K562 (cell line): Measurements from ENCODE around the gene SLC4A2. TPM values are rescaled to one million over a fixed set of nuclear protein-coding genes. Genes with fewer than 3 reads are reported as not detected.

Experiments used
- C11orf30 ChIP-seq: fragments of 450-650 bp; IDR thresholded peaks from 2 replicates; pipeline ENCODE4 v1.6.1; 2016; ENCODE audit warnings: low read depth, mild to moderate bottlenecking
- CBFA2T3 ChIP-seq: fragments of 450-650 bp; IDR thresholded peaks from 2 replicates; pipeline ENCODE4 v1.6.1; 2017
- FIP1L1 ChIP-seq: fragments of 200-400 bp; formaldehyde crosslinking; IDR thresholded peaks from 2 replicates; pipeline ENCODE4 v1.6.1; 2018; ENCODE audit warnings: mild to moderate bottlenecking, low read depth, low read length; ENCODE audit not compliant: poor library complexity, severe bottlenecking
- GATA2 ChIP-seq: sonication (generic); formaldehyde crosslinking; IDR thresholded peaks from 2 replicates; pipeline ENCODE4 v1.4.0; 2020; ENCODE audit warnings: mild to moderate bottlenecking, missing genetic modification reagents
- HSF4 ChIP-seq: fragments of 250-450 bp; sonication (Bioruptor Pico); IDR thresholded peaks from 2 replicates; pipeline ENCODE4 v2.1.2; 2022; ENCODE audit warnings: mild to moderate bottlenecking, moderate library complexity, borderline replicate concordance
- MCM7 ChIP-seq, 2 experiments: fragments of 450-650 bp; IDR thresholded peaks; 2 replicates each; pipeline ENCODE4 v1.6.1; 2016 to 2018
- NCOR1 ChIP-seq: fragments of 450-650 bp; IDR thresholded peaks from 2 replicates; pipeline ENCODE4 v1.6.1; 2016; ENCODE audit warnings: mild to moderate bottlenecking, moderate library complexity
- RAD21 ChIP-seq, 2 experiments: fragments of 250-450 bp in 1 of 2; fragments of 450-650 bp in 1 of 2; sonication (Bioruptor Pico) in 1 of 2; formaldehyde crosslinking in 1 of 2; IDR thresholded peaks in 1 of 2; conservative IDR thresholded peaks in 1 of 2; 2 replicates each; pipeline versions ENCODE4 v1.4.0 to v1.8.0; 2020 to 2022; ENCODE audit warnings: mild to moderate bottlenecking in 2 of 2, moderate library complexity in 1 of 2
- RNF2 ChIP-seq: sonication (generic); IDR thresholded peaks from 2 replicates; pipeline ENCODE4 v1.6.1; 2016
- SAFB2 ChIP-seq: fragments of 200-400 bp; formaldehyde crosslinking; IDR thresholded peaks from 2 replicates; pipeline ENCODE4 v1.6.1; 2018; ENCODE audit warnings: borderline replicate concordance, low read length, low read depth, moderate library complexity; ENCODE audit not compliant: severe bottlenecking
- YBX1 ChIP-seq: fragments of 450-650 bp; IDR thresholded peaks from 2 replicates; pipeline ENCODE4 v1.7.1; 2016; ENCODE audit warnings: mild to moderate bottlenecking
- ZBED1 ChIP-seq: IDR thresholded peaks from 2 replicates; pipeline ENCODE4 v1.6.1; 2014
- ZNF316 ChIP-seq: fragments of 450-650 bp; IDR thresholded peaks from 2 replicates; pipeline ENCODE4 v1.6.1; 2016
- polyA plus RNA-seq, 8 experiments: library from polyadenylated mRNA; depleted of rRNA in 4 of 8; stranded (reverse) in 5 of 8; unstranded in 3 of 8; fragments of >200 nt; fragmentation: Nextera tagmentation in 2 of 8; fragmentation: Illumina TruSeq in 1 of 8; extraction: Ambion mirVana in 2 of 8; extraction: Trizol in 1 of 8; gene quantifications; 2 replicates each; pipeline versions ENCODE4 v1.2.1 to v1.2.3, GENCODE V29; 2011 to 2014; ENCODE audit warnings: inconsistent platforms in 1 of 8, missing spikeins in 1 of 8
- total RNA-seq, 7 experiments: library from RNA; depleted of rRNA in 6 of 7; stranded (reverse); fragments of >200 nt in 6 of 7; fragmentation: Illumina TruSeq in 2 of 7; extraction: Trizol in 2 of 7; gene quantifications; 2 replicates each; pipeline versions ENCODE4 v1.2.1 to v1.2.3, GENCODE V29; 2011 to 2021; ENCODE audit warnings: low replicate concordance in 1 of 7
- TF ChIP-seq, protein P1 (sequence below): sonication (generic); formaldehyde crosslinking; IDR thresholded peaks from 2 replicates; pipeline ENCODE4 v1.8.0; 2022; ENCODE audit warnings: missing genetic modification reagents, mild to moderate bottlenecking, moderate library complexity, borderline replicate concordance
- TF ChIP-seq, protein P2 (sequence below), 2 experiments: fragments of 450-650 bp in 1 of 2; sonication (generic) in 1 of 2; formaldehyde crosslinking in 1 of 2; IDR thresholded peaks in 1 of 2; conservative IDR thresholded peaks in 1 of 2; 2 replicates each; pipeline versions ENCODE4 v1.6.1 to v1.8.1; 2016 to 2023; ENCODE audit warnings: mild to moderate bottlenecking in 2 of 2, moderate library complexity in 2 of 2, inconsistent platforms in 1 of 2, missing genetic modification reagents in 1 of 2
- TF ChIP-seq, protein P3 (sequence below): fragments of 450-650 bp; IDR thresholded peaks from 2 replicates; pipeline ENCODE4 v1.6.1; 2016; ENCODE audit warnings: antibody characterized with exemption
- TF ChIP-seq, protein P4 (sequence below): sonication (generic); formaldehyde crosslinking; IDR thresholded peaks from 2 replicates; pipeline ENCODE4 v1.8.1; 2023; ENCODE audit warnings: mild to moderate bottlenecking, missing genetic modification reagents

Gene SLC4A2
- total and polyA plus RNA-seq, 9 of the 15 experiments (the other 6 are each of a cell fraction or from before 2014, with no cell fraction given) = 11.4 to 375 (median 130) TPM

DNA sequence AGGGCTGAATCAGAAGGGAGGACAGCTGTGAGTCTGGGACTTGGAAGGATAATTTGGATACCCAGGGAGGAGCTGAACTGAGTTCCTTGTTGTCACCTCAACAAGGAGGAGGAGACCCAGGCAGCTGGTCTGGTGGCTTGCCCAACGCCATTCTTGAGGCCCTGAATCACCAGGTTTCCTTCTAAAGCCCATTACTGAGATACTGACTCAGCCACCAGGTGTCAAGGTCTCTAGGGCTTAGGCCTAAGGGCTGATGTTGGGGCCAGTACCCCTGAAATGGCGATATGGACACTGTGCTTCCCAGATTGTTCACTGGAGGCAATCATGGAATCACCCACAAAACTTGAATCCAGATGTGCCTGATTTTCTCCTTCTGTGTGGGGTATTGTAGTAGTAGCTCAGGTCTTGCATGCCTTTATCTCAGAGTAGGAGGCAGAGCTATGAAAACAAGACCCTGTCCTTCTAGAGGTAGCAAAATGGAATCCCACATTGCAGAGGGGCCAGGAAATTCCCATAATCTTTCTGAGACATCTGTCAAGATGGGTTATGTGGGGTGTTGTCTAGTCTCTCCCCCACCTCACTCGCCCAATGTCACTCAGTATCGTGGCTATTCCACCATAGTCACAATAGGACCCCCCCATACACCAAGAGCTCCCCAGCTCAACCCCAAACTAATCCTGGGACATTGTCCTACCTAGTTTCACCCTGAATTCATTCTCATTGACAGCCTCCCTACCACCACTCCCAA lies 33.3 kb upstream of the SLC4A2 start (continued):
- TF ChIP-seq, protein P1, sequence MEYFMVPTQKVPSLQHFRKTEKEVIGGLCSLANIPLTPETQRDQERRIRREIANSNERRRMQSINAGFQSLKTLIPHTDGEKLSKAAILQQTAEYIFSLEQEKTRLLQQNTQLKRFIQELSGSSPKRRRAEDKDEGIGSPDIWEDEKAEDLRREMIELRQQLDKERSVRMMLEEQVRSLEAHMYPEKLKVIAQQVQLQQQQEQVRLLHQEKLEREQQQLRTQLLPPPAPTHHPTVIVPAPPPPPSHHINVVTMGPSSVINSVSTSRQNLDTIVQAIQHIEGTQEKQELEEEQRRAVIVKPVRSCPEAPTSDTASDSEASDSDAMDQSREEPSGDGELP = peak; percentile 36; the same call in 1 of the 2 replicates
- TF ChIP-seq RAD21 (CRISPR knock-in tag; conservative IDR thresholded peaks at IDR 0.05 in 1 of 2, IDR thresholded peaks at IDR 0.05 in 1 of 2) (no peak), ZNF316 (peak; percentile 95), HSF4 (CRISPR knock-in tag) (peak; percentile 17; the same call in 1 of the 2 replicates), GATA2 (CRISPR knock-in tag) (no peak), SAFB2 (no peak), FIP1L1 (no peak), YBX1 (no peak), ZBED1 (0 out of 2 replicates have a peak, but pooled peaks have one; percentile 68), CBFA2T3 (peak; percentile 70), MCM7 (IDR thresholded peaks at IDR 0.05) (no peak), NCOR1 (peak; percentile 13; the same call in 1 of the 2 replicates), C11orf30 (peak; percentile 92), RNF2 (no peak)
- TF ChIP-seq, protein P2, sequence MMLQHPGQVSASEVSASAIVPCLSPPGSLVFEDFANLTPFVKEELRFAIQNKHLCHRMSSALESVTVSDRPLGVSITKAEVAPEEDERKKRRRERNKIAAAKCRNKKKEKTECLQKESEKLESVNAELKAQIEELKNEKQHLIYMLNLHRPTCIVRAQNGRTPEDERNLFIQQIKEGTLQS (IDR thresholded peaks at IDR 0.05) = peak; percentile 43; the same call in 1 of the 2 replicates
- TF ChIP-seq, protein P2 (CRISPR knock-in tag; conservative IDR thresholded peaks at IDR 0.05) = no peak
- TF ChIP-seq, protein P3, sequence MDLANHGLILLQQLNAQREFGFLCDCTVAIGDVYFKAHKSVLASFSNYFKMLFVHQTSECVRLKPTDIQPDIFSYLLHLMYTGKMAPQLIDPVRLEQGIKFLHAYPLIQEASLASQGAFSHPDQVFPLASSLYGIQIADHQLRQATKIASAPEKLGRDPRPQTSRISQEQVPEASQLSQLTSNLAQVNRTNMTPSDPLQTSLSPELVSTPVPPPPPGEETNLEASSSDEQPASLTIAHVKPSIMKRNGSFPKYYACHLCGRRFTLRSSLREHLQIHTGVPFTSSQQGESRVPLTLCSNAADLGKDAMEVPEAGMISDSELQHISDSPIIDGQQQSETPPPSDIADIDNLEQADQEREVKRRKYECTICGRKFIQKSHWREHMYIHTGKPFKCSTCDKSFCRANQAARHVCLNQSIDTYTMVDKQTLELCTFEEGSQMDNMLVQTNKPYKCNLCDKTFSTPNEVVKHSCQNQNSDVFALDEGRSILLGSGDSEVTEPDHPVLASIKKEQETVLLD = no peak
- TF ChIP-seq, protein P4, sequence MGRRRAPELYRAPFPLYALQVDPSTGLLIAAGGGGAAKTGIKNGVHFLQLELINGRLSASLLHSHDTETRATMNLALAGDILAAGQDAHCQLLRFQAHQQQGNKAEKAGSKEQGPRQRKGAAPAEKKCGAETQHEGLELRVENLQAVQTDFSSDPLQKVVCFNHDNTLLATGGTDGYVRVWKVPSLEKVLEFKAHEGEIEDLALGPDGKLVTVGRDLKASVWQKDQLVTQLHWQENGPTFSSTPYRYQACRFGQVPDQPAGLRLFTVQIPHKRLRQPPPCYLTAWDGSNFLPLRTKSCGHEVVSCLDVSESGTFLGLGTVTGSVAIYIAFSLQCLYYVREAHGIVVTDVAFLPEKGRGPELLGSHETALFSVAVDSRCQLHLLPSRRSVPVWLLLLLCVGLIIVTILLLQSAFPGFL (CRISPR knock-in tag) = no peak
